IPS DF 6.9 (cell line): ENCODE measurements around the gene SUCO.
A peak's percentile ranks its signal among the peaks of the same experiment; 100 is the strongest.

Source experiments
- DNase-seq: peaks from one replicate; pipeline ENCODE4 v3.0.0-alpha.2; 2013; ENCODE audit warnings: low read depth, low spot score
- H3K27ac ChIP-seq: one replicate; pipeline ENCODE4 v1.5.1; 2013; ENCODE audit warnings: low read length, control low read depth
- H3K27me3 ChIP-seq: 2 replicates; pipeline ENCODE4 v1.6.1; 2013; ENCODE audit warnings: mild to moderate bottlenecking, low read length; ENCODE audit not compliant: control insufficient read depth, insufficient read depth
- H3K36me3 ChIP-seq: 2 replicates; pipeline ENCODE4 v1.6.1; 2013; ENCODE audit warnings: low read length; ENCODE audit not compliant: control insufficient read depth, insufficient read depth
- H3K4me1 ChIP-seq: 2 replicates; pipeline ENCODE4 v1.6.1; 2013; ENCODE audit warnings: low read length; ENCODE audit not compliant: control insufficient read depth, insufficient read depth
- H3K4me3 ChIP-seq: 2 replicates; pipeline ENCODE4 v1.5.1; 2013; ENCODE audit warnings: mild to moderate bottlenecking, low read length
- H3K9me3 ChIP-seq: 2 replicates; pipeline ENCODE4 v1.6.1; 2013; ENCODE audit warnings: low read length, inconsistent platforms; ENCODE audit not compliant: control insufficient read depth, insufficient read depth
- WGBS: extraction: QIAGEN DNeasy Blood & Tissue Kit; methylation state at CpG from one replicate; pipeline ENCODE4 v1.1.7; 2013; ENCODE audit warnings: mixed read lengths, missing lambda C conversion rate; ENCODE audit not compliant: insufficient read length, insufficient coverage; 5-methylcytosine and 5-hydroxymethylcytosine counted together

SUCO gene

DNA sequence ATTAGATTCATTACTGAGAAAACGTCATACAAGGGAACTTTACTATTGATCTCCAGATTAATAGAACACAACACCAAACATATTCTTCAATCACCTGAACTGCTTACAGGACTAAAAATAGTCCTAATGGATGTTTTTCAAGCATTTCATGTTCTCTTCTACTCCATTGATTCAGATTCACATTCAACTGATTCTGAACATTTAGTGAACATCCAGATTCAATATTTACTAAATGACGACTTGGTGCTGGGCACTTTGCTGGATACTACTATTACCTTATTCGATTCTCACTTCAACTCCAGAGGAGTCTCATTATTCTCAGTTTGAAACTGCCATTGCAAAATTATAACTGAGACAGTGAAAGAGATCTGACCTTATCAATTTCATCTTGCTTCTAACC is 18.8 kb upstream of the SUCO start:
- Histone ChIP-seq H3K9me3 (no peaks in the 10 kb centered on the region), H3K27ac (no peak overlapping the region), H3K4me1 (no peaks in the 10 kb centered on the region), H3K27me3 (no peaks in the 10 kb centered on the region), H3K36me3 (no peaks in the 10 kb centered on the region), H3K4me3 (no peak overlapping the region)
- DNase-seq, result no peak
- WGBS, result no CpG with 5 or more reads among the region's 3 CpGs

GRCh38 chr1:172515436-172515835 is 17.5 kb upstream of the SUCO start:
- no peak overlapping the region for H3K4me3 ChIP-seq

DNA sequence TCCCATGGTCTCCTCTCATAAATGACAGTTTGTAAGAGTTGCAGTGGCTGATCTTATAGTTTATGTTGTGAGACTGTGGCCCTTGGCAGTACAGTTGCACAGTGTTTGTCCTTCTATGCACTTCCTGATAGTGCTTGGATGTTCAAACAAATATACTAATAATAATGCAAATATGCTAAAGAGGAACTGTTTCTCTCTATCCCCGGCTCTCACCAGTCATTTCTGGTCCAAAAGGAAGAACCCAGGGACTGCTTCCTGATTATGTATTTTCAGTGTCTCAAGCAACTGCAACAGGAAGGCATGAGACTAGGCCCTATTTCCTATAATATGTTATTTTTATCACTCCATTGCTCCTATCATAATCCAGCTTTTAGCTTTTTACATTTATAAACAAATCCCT is 17.0 kb upstream of the SUCO start:
- H3K27ac ChIP-seq, result no peak overlapping the region
- no peaks in the 10 kb centered on the region for H3K27me3 ChIP-seq
- H3K36me3 ChIP-seq, result no peaks in the 10 kb centered on the region
- no CpG with 5 or more reads among the region's 1 CpG for WGBS
- no peak for DNase-seq
- H3K4me1 ChIP-seq, result no peaks in the 10 kb centered on the region
- no peak overlapping the region for H3K4me3 ChIP-seq
- H3K9me3 ChIP-seq, result no peaks in the 10 kb centered on the region

More at GRCh38 chr1:172515436-172515835, 17.5 kb upstream of the SUCO start:
- Histone ChIP-seq H3K36me3 (no peaks in the 10 kb centered on the region), H3K27me3 (no peaks in the 10 kb centered on the region), H3K9me3 (no peaks in the 10 kb centered on the region), H3K27ac (no peak overlapping the region), H3K4me1 (no peaks in the 10 kb centered on the region)
- DNase-seq, result no peak

DNA sequence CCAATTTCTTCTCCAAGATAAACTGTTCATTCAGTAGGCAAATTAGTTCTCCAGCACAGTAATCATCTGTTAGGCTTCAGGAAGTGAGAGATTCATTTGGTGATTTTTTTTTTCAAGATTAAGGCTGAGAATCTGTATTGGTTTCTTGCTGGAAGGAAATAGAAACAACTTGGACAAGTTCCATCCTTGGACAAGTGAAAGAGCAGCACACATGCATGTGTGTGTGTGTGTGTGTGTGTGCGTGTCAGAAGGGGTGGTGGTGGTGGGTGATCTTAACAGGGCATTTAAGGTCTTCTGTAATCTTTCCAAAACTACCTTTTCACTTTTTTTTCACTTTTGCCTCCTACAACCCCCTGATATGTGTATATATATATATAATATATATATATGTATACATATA is 15.9 kb upstream of the SUCO start:
- no CpG with 5 or more reads among the region's 1 CpG for WGBS
- no peak overlapping the region for H3K4me3 ChIP-seq
- no peaks in the 10 kb centered on the region for H3K36me3 ChIP-seq
- H3K27me3 ChIP-seq, result no peaks in the 10 kb centered on the region
- DNase-seq, result no peak
- no peak overlapping the region for H3K27ac ChIP-seq
- H3K4me1 ChIP-seq, result no peaks in the 10 kb centered on the region
- H3K9me3 ChIP-seq, result no peaks in the 10 kb centered on the region

DNA sequence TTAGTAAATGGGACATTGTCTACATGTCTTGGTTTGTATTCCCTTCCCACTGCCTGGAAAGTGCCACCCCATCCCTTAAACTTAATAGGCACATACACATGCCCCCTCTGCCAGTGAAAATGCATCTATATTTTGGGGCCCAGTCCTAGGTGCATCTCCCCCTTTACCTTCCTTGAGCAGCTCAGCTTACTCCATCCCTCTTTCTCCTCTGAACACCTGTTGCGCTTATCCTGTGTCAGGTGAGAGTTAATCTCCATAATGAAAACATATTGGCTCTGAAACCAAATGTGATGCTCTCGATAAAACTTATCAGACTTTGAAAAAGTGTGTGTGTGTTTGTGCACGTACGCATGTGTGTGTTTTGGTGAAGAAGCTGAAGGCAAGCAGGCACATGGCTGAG is 15.4 kb upstream of the SUCO start:
- no peak for DNase-seq
- WGBS, result no CpG with 5 or more reads among the region's 4 CpGs

GRCh38 chr1:172529304-172529703 is 3.6 kb upstream of the SUCO start:
- Histone ChIP-seq H3K4me3 (no peak overlapping the region), H3K9me3 (no peaks in the 10 kb centered on the region), H3K36me3 (no peaks in the 10 kb centered on the region), H3K4me1 (no peaks in the 10 kb centered on the region), H3K27ac (no peak overlapping the region), H3K27me3 (no peaks in the 10 kb centered on the region)
- no peak for DNase-seq
- no CpG with 5 or more reads among the region's 4 CpGs for WGBS

More for the DNA sequence above, 15.4 kb upstream of the SUCO start:
- no peaks in the 10 kb centered on the region for H3K27me3 ChIP-seq
- H3K4me3 ChIP-seq, result no peak overlapping the region
- no peaks in the 10 kb centered on the region for H3K4me1 ChIP-seq
- H3K27ac ChIP-seq, result no peak overlapping the region
- H3K36me3 ChIP-seq, result no peaks in the 10 kb centered on the region
- H3K9me3 ChIP-seq, result no peaks in the 10 kb centered on the region

DNA sequence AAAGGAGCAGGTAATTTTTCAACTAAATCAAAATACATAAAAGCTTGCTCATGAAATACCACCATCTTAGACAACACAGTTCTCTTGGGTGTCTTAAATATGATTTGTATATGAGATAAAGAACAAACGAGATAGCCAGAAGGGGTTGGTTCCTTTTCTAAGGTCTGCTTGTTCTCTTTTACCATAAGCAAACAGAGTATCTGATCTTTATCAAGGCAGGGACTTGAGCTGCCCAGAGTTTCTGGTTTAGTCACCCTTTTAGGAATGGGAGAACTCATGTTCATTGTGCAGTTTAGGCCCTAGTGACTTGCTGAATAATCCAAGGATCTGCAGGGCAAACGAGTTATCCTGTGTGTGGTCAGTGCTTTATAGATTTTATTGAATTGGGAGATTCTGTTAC is 3.0 kb upstream of the SUCO start:
- no CpG with 5 or more reads among the region's 2 CpGs for WGBS
- Histone ChIP-seq H3K9me3 (no peaks in the 10 kb centered on the region), H3K27me3 (no peaks in the 10 kb centered on the region), H3K4me3 (no peak overlapping the region), H3K27ac (no peak overlapping the region), H3K4me1 (no peaks in the 10 kb centered on the region), H3K36me3 (no peaks in the 10 kb centered on the region)
- DNase-seq, result no peak

GRCh38 chr1:172531412-172532182 is 1.4 kb upstream of the SUCO start:
- DNase-seq, result no peak
- WGBS, result no CpG with 5 or more reads among the region's 11 CpGs

GRCh38 chr1:172532183-172532699 is 709 bp upstream of the SUCO start:
- Histone ChIP-seq H3K9me3 (no peaks in the 10 kb centered on the region), H3K27ac (no peak overlapping the region), H3K4me3 (peak overlapping the region; percentile 90; the same call in 1 of the 2 replicates), H3K4me1 (no peaks in the 10 kb centered on the region), H3K36me3 (no peaks in the 10 kb centered on the region), H3K27me3 (no peaks in the 10 kb centered on the region)
- no CpG with 5 or more reads among the region's 18 CpGs for WGBS
- peak; percentile 95 for DNase-seq

More at GRCh38 chr1:172531412-172532182, 1.4 kb upstream of the SUCO start:
- Histone ChIP-seq H3K4me1 (no peaks in the 10 kb centered on the region), H3K36me3 (no peaks in the 10 kb centered on the region), H3K4me3 (peak overlapping the region; percentile 90; the same call in 1 of the 2 replicates), H3K27me3 (no peaks in the 10 kb centered on the region), H3K27ac (no peak overlapping the region), H3K9me3 (no peaks in the 10 kb centered on the region)

- Histone ChIP-seq H3K9me3 (no peaks in the 10 kb centered on the region), H3K4me1 (no peaks in the 10 kb centered on the region), H3K36me3 (no peaks in the 10 kb centered on the region), H3K27ac (no peak overlapping the region), H3K27me3 (no peaks in the 10 kb centered on the region), H3K4me3 (peak overlapping the region; percentile 90)
- WGBS, result no CpG with 5 or more reads among the region's 23 CpGs
- no peak for DNase-seq
Observed at GRCh38 chr1:172533513-172534151, 682 bp downstream of the SUCO start.
